ENCODE measurements around the gene RGS7.

- no peak for TF ChIP-seq TAF1 (IDR thresholded peaks at IDR 0.05; ENCODE audit: low read depth, low read length)
- TF ChIP-seq, protein P1, sequence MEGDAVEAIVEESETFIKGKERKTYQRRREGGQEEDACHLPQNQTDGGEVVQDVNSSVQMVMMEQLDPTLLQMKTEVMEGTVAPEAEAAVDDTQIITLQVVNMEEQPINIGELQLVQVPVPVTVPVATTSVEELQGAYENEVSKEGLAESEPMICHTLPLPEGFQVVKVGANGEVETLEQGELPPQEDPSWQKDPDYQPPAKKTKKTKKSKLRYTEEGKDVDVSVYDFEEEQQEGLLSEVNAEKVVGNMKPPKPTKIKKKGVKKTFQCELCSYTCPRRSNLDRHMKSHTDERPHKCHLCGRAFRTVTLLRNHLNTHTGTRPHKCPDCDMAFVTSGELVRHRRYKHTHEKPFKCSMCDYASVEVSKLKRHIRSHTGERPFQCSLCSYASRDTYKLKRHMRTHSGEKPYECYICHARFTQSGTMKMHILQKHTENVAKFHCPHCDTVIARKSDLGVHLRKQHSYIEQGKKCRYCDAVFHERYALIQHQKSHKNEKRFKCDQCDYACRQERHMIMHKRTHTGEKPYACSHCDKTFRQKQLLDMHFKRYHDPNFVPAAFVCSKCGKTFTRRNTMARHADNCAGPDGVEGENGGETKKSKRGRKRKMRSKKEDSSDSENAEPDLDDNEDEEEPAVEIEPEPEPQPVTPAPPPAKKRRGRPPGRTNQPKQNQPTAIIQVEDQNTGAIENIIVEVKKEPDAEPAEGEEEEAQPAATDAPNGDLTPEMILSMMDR (IDR thresholded peaks at IDR 0.05; ENCODE audit: control extremely low read depth in 1 of 3, insufficient read depth in 1 of 3, low read depth in 1 of 3, low read length in 3 of 3), result no peak
- TF ChIP-seq, protein P2, sequence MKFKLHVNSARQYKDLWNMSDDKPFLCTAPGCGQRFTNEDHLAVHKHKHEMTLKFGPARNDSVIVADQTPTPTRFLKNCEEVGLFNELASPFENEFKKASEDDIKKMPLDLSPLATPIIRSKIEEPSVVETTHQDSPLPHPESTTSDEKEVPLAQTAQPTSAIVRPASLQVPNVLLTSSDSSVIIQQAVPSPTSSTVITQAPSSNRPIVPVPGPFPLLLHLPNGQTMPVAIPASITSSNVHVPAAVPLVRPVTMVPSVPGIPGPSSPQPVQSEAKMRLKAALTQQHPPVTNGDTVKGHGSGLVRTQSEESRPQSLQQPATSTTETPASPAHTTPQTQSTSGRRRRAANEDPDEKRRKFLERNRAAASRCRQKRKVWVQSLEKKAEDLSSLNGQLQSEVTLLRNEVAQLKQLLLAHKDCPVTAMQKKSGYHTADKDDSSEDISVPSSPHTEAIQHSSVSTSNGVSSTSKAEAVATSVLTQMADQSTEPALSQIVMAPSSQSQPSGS (IDR thresholded peaks at IDR 0.05; ENCODE audit: low read length), result no peak
- no peak for TF ChIP-seq HDAC2 (IDR thresholded peaks at IDR 0.05; ENCODE audit: borderline replicate concordance in 1 of 2, low read depth in 2 of 2, low read length in 2 of 2)
- TF ChIP-seq EGR1 (IDR thresholded peaks at IDR 0.05; ENCODE audit: borderline replicate concordance, low read depth, low read length), result no peak
- no peak for TF ChIP-seq MAX (IDR thresholded peaks at IDR 0.05)
- no peak for TF ChIP-seq GTF2F1 (IDR thresholded peaks at IDR 0.05; ENCODE audit: borderline replicate concordance, low read depth, low read length)
- no peak for TF ChIP-seq EP300 (IDR thresholded peaks at IDR 0.05; ENCODE audit: borderline replicate concordance in 1 of 2, low read depth in 2 of 2, low read length in 2 of 2)
- no peak for TF ChIP-seq SRF (IDR thresholded peaks at IDR 0.05; ENCODE audit: low read depth, low read length)
- TF ChIP-seq POLR2A (IDR thresholded peaks at IDR 0.05; ENCODE audit: control extremely low read depth in 1 of 2, low read depth in 2 of 2, low read length in 2 of 2), result no peak
- no peak for TF ChIP-seq YY1 (IDR thresholded peaks at IDR 0.05; ENCODE audit: low read depth, low read length)
- TF ChIP-seq KDM1A (IDR thresholded peaks at IDR 0.05; ENCODE audit: borderline replicate concordance, low read length), result no peak
- no peak for TF ChIP-seq HDAC6 (IDR thresholded peaks at IDR 0.05; ENCODE audit: low read depth, low read length)
- TF ChIP-seq BCL11A (IDR thresholded peaks at IDR 0.05; ENCODE audit: low read depth in 2 of 2, low read length in 2 of 2), result no peak
Observed at GRCh38 chr1:241323514-241324195, 33.4 kb downstream of the RGS7 start.
